GM23248 (cell line): Measurements from ENCODE around the gene CHD1. TPM values are rescaled to one million over a fixed set of nuclear protein-coding genes. Genes with fewer than 3 reads are reported as not detected.

Source experiments
- DNase-seq: peaks from one replicate; pipeline ENCODE4 v3.0.0-alpha.2; 2015
- H2AFZ ChIP-seq: fragments of 200-600 bp; sonication (generic); 2 replicates; pipeline ENCODE4 v1.6.1; 2016; ENCODE audit warnings: antibody characterized with exemption
- H3F3A ChIP-seq: fragments of 200-600 bp; sonication (generic); 2 replicates; pipeline ENCODE4 v1.6.1; 2016; ENCODE audit warnings: mild to moderate bottlenecking, antibody characterized with exemption, mixed run types; ENCODE audit not compliant: insufficient read depth
- H3K27ac ChIP-seq: fragments of 200-600 bp; sonication (generic); 2 replicates; pipeline ENCODE4 v1.5.1; 2016; ENCODE audit warnings: mild to moderate bottlenecking
- H3K27me3 ChIP-seq: fragments of 200-600 bp; sonication (generic); replicated peaks from 2 replicates; pipeline ENCODE4 v1.6.1; 2016; ENCODE audit warnings: mild to moderate bottlenecking; ENCODE audit not compliant: insufficient read depth
- H3K36me3 ChIP-seq: fragments of 200-600 bp; sonication (generic); 2 replicates; pipeline ENCODE4 v1.6.1; 2016; ENCODE audit warnings: low read depth, mild to moderate bottlenecking
- H3K4me1 ChIP-seq: fragments of 200-600 bp; sonication (generic); 2 replicates; pipeline ENCODE4 v1.6.1; 2016; ENCODE audit warnings: mild to moderate bottlenecking; ENCODE audit not compliant: insufficient read depth
- H3K4me2 ChIP-seq: fragments of 200-600 bp; sonication (generic); one replicate; pipeline ENCODE4 v1.6.1; 2016; ENCODE audit warnings: mild to moderate bottlenecking; ENCODE audit not compliant: unreplicated experiment
- H3K4me3 ChIP-seq: fragments of 200-600 bp; sonication (generic); 2 replicates; pipeline ENCODE4 v1.5.1; 2016; ENCODE audit warnings: mild to moderate bottlenecking
- H3K79me2 ChIP-seq: fragments of 200-600 bp; sonication (generic); 2 replicates; pipeline ENCODE4 v1.6.1; 2016; ENCODE audit warnings: mild to moderate bottlenecking; ENCODE audit not compliant: insufficient read depth
- H3K9ac ChIP-seq: fragments of 200-600 bp; sonication (generic); 2 replicates; pipeline ENCODE4 v1.6.1; 2016; ENCODE audit warnings: mild to moderate bottlenecking
- H3K9me2 ChIP-seq: fragments of 200-600 bp; sonication (generic); 2 replicates; pipeline ENCODE4 v1.6.1; 2016; ENCODE audit warnings: mixed run types, mild to moderate bottlenecking, moderate library complexity; ENCODE audit not compliant: insufficient read depth
- H3K9me3 ChIP-seq: fragments of 200-600 bp; sonication (generic); one replicate; pipeline ENCODE4 v1.6.1; 2017; ENCODE audit warnings: low read depth
- H4K20me1 ChIP-seq: fragments of 200-600 bp; sonication (generic); 2 replicates; pipeline ENCODE4 v1.6.0; 2016; ENCODE audit not compliant: insufficient read depth
- EZH2 ChIP-seq: fragments of 200-600 bp; sonication (generic); IDR thresholded peaks from 2 replicates; pipeline ENCODE4 v1.6.1; 2018; ENCODE audit warnings: antibody characterized with exemption, mild to moderate bottlenecking; ENCODE audit not compliant: insufficient read depth, poor library complexity, severe bottlenecking
- EZH2phosphoT487 ChIP-seq: fragments of 200-600 bp; sonication (generic); IDR thresholded peaks from 2 replicates; pipeline ENCODE4 v1.6.1; 2018; ENCODE audit warnings: antibody characterized with exemption, moderate library complexity, mild to moderate bottlenecking, low read depth; ENCODE audit not compliant: insufficient read depth
- WGBS, 2 experiments: methylation state at CpG; one replicate each; pipeline ENCODE4 v1.1.6; 2015 to 2017; ENCODE audit warnings: low lambda C conversion rate in 2 of 2, low coverage in 1 of 2; ENCODE audit errors: missing lambda C conversion rate in 2 of 2; 5-methylcytosine and 5-hydroxymethylcytosine counted together
- in situ Hi-C: fragments of 300-500 bp; cut with MboI; formaldehyde crosslinking; loops from 2 replicates; pipeline ENCODE4 v1.15.0; 2020
- polyA plus RNA-seq: library from polyadenylated mRNA; unstranded; fragments of >200 nt; fragmentation: Nextera tagmentation; extraction: Ambion mirVana; gene quantifications from 2 replicates; pipeline ENCODE4 v1.2.1, GENCODE V29; 2016
- total RNA-seq: library from RNA; depleted of rRNA; stranded (reverse); fragments of >200 nt; shearing (Covaris generic); gene quantifications from 2 replicates; pipeline ENCODE4 v1.2.3, GENCODE V29; 2014

The CHD1 gene
- total and polyA plus RNA-seq, 2 experiments from 2014 or later: 11.1 to 28.1 TPM

- no peak overlapping the region for H2AFZ ChIP-seq
- H3K4me3 ChIP-seq: no peak overlapping the region
- peaks cover 100% of the 10 kb centered on the region for H3K79me2 ChIP-seq
- in situ Hi-C loops: no loop called here
- no peak for DNase-seq
- 96 to 100% methylated on average over 2 of the region's 2 CpGs for WGBS, 2 experiments
- H3F3A ChIP-seq: peaks cover 3% of the 10 kb centered on the region; the same call in 1 of the 2 replicates
- TF ChIP-seq EZH2phosphoT487 (no peak), EZH2 (no peak)
- H3K9ac ChIP-seq: no peak overlapping the region
- H3K9me2 ChIP-seq: no peaks in the 10 kb centered on the region
- no peaks in the 10 kb centered on the region for H3K27me3 ChIP-seq
- H4K20me1 ChIP-seq: peaks cover 11% of the 10 kb centered on the region; the same call in 1 of the 2 replicates
- no peak overlapping the region for H3K4me2 ChIP-seq
- H3K27ac ChIP-seq: no peak overlapping the region
- peaks cover 21% of the 10 kb centered on the region for H3K36me3 ChIP-seq
- H3K9me3 ChIP-seq: no peaks in the 10 kb centered on the region
- no peaks in the 10 kb centered on the region for H3K4me1 ChIP-seq
These were observed 11.4 kb downstream of the CHD1 start for GRCh38 chr5:98917433-98917832.

GRCh38 chr5:98916540-98916939, 12.3 kb downstream of the CHD1 start:
- Histone ChIP-seq H3K4me2 (no peak overlapping the region), H3K27ac (no peak overlapping the region), H2AFZ (no peak overlapping the region), H3F3A (peaks cover 3% of the 10 kb centered on the region; the same call in 1 of the 2 replicates), H3K9me2 (no peaks in the 10 kb centered on the region), H3K4me3 (no peak overlapping the region), H3K36me3 (peaks cover 20% of the 10 kb centered on the region), H3K79me2 (peaks cover 100% of the 10 kb centered on the region), H4K20me1 (peaks cover 11% of the 10 kb centered on the region; the same call in 1 of the 2 replicates), H3K9ac (no peak overlapping the region), H3K9me3 (no peaks in the 10 kb centered on the region), H3K27me3 (no peaks in the 10 kb centered on the region), H3K4me1 (no peaks in the 10 kb centered on the region)
- TF ChIP-seq EZH2phosphoT487 (no peak), EZH2 (no peak)
- no peak for DNase-seq
- 47 to 50% methylated on average over 2 of the region's 2 CpGs for WGBS, 2 experiments
- in situ Hi-C loops: no loop called here

- H3F3A ChIP-seq: no peaks in the 10 kb centered on the region; the same call in 1 of the 2 replicates
- H3K27ac ChIP-seq: no peak overlapping the region
- no peaks in the 10 kb centered on the region for H3K27me3 ChIP-seq
- no peak overlapping the region for H3K4me3 ChIP-seq
- TF ChIP-seq EZH2phosphoT487: no peak
- no peak for TF ChIP-seq EZH2
- no peak overlapping the region for H3K9ac ChIP-seq
- H3K4me2 ChIP-seq: no peak overlapping the region
- H3K79me2 ChIP-seq: peaks cover 100% of the 10 kb centered on the region
- no peaks in the 10 kb centered on the region for H3K9me2 ChIP-seq
- H2AFZ ChIP-seq: no peak overlapping the region
- H4K20me1 ChIP-seq: peaks cover 14% of the 10 kb centered on the region
- no peak for DNase-seq
- no peaks in the 10 kb centered on the region for H3K9me3 ChIP-seq
- in situ Hi-C loops: no loop called here
- peaks cover 10% of the 10 kb centered on the region; the same call in 1 of the 2 replicates for H3K36me3 ChIP-seq
- no peaks in the 10 kb centered on the region for H3K4me1 ChIP-seq
These were observed 14.9 kb downstream of the CHD1 start for GRCh38 chr5:98913911-98914310.

- Histone ChIP-seq H3K4me1 (0 out of 2 replicates have a peak, but pooled peaks cover 3% of the 10 kb centered on the region), H3K27me3 (no peaks in the 10 kb centered on the region), H3K4me2 (no peak overlapping the region), H3K9ac (no peak overlapping the region), H2AFZ (no peak overlapping the region), H3K79me2 (peaks cover 100% of the 10 kb centered on the region), H3K9me3 (no peaks in the 10 kb centered on the region), H3K9me2 (no peaks in the 10 kb centered on the region), H3K27ac (no peak overlapping the region), H4K20me1 (peaks cover 16% of the 10 kb centered on the region), H3K4me3 (no peak overlapping the region), H3K36me3 (peaks cover 8% of the 10 kb centered on the region; the same call in 1 of the 2 replicates), H3F3A (peaks cover 5% of the 10 kb centered on the region; the same call in 1 of the 2 replicates)
- in situ Hi-C loops: no loop called here
- TF ChIP-seq EZH2 (no peak), EZH2phosphoT487 (no peak)
- DNase-seq: no peak
- 78 to 79% methylated on average over 5 of the region's 5 CpGs for WGBS, 2 experiments
These were observed 17.3 kb downstream of the CHD1 start for GRCh38 chr5:98911280-98912040.
